ENCODE measurements around the gene DNAAF2.

GRCh38 chr14:49579841-49580240, 55.2 kb downstream of the DNAAF2 start:
- TF ChIP-seq TAF1 (IDR thresholded peaks at IDR 0.05; ENCODE audit: low read depth, low read length): no peak
- no peak for TF ChIP-seq POLR2A (IDR thresholded peaks at IDR 0.05; ENCODE audit: low read depth, low read length)
- TF ChIP-seq POLR2AphosphoS5 (IDR thresholded peaks at IDR 0.05; ENCODE audit: low read depth, low read length): no peak
